Activated naive CD4-positive, alpha-beta T cell treated with anti-CD3 and anti-CD28 coated beads, Interleukin-2, amount 50 U/mL, for 16 hours (primary cell): ENCODE measurements around the gene ESPN.
"Not testable (repeated sequence)": the region's sequence is repeated elsewhere in the genome, so short reads cannot be mapped to it uniquely, and the experiment has no call there.

Experiments used
- DNase-seq: peaks from one replicate; pipeline ENCODE4 v3.0.0-alpha.2; 2020

Gene ESPN, protein sequence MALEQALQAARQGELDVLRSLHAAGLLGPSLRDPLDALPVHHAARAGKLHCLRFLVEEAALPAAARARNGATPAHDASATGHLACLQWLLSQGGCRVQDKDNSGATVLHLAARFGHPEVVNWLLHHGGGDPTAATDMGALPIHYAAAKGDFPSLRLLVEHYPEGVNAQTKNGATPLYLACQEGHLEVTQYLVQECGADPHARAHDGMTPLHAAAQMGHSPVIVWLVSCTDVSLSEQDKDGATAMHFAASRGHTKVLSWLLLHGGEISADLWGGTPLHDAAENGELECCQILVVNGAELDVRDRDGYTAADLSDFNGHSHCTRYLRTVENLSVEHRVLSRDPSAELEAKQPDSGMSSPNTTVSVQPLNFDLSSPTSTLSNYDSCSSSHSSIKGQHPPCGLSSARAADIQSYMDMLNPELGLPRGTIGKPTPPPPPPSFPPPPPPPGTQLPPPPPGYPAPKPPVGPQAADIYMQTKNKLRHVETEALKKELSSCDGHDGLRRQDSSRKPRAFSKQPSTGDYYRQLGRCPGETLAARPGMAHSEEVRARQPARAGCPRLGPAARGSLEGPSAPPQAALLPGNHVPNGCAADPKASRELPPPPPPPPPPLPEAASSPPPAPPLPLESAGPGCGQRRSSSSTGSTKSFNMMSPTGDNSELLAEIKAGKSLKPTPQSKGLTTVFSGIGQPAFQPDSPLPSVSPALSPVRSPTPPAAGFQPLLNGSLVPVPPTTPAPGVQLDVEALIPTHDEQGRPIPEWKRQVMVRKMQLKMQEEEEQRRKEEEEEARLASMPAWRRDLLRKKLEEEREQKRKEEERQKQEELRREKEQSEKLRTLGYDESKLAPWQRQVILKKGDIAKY

DNA sequence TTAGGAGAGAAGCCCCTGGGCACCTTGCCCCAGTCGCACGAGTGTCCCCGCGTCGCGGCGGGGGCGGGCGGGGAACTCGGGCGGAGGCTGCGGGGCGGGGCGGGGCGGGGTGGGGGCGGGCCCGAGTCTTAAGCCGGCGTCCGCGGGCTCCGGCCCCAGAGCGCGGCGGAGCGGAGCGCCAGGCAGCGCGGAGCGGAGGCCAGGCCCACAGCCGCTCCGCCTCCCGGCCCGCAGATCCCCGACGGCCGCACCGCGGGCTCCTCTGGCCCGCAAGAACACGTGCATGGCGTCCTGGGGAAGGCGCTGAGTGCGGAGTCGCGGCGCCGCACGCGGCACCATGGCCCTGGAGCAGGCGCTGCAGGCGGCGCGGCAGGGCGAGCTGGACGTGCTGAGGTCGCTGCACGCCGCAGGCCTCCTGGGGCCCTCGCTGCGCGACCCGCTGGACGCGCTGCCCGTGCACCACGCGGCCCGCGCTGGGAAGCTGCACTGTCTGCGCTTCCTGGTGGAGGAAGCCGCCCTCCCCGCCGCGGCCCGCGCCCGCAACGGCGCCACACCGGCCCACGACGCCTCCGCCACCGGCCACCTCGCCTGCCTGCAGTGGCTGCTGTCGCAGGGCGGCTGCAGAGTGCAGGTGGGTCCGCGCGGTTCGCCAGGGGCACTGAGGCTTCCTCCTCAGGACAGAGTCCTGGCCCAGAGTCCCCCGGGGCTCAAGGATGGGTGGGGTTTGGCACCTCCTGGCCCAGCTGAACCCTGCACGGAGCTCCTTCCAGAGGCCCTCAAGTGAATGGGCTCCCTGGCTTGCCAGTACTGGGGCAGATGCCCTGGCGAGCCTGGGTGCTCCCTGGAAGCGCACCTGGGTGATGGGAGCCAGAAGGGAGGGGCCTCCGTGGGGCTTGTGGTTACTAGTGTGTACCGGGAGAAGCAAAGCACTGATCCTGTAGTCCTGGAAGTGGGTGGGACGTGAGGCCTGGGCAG lies at the start of gene ESPN:
Gene ESPN, plus strand, starts transcription at position 158 of the 975 bp plus-strand sequence. Its CDS starts 180 bp downstream, at position 338.
- no peak for DNase-seq

DNA sequence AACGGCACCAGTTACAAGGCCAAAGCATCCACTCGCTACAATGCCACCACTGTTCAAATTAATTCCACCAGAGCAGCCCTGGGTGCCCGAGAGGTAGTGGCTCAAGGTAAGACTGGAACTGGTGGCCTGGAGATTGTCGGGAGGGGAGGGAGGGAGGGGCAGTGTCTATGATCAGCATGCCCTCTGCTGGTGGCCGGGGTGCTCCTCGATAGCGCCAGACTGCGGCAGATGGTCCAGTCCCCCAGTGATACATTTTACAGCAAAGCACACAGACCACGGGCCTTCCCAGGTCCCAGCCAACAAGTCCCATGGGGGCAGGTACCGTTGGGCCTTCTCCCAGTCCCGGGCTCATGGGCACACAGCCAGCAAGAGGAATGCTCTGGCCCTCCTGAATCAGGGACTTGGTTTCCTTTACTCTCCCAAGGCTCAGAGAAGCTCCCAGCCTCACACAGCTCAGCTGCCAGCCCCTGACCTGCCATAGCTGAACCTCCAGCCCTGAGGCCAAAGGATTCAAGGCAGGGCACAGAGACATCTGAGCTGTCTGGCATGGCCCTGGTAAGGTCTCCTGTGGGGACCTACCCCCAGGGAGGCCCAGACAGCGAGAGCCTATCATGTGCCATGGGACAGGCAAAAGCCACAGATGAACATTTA lies 46.4 kb upstream of the ESPN start:
- no peak for DNase-seq

DNA sequence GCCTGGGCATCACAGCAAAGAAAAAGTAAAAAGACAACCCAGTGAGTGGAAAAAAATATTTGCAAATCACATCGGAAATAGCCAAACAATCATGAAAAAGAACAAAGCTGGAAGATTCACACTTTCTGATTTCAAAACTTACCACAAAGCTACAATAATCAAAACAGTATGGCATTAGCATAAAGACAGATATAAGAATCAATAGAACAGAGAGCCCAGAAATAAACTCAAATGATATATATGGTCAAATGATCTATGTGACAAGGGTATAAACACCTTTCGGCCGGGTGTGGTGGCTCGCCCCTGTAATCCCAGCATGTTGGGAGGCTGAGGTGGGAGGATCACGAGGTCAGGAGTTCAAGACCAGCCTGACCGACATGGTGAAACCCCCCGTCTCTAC lies 44.5 kb upstream of the ESPN start:
- DNase-seq: no peak

DNA sequence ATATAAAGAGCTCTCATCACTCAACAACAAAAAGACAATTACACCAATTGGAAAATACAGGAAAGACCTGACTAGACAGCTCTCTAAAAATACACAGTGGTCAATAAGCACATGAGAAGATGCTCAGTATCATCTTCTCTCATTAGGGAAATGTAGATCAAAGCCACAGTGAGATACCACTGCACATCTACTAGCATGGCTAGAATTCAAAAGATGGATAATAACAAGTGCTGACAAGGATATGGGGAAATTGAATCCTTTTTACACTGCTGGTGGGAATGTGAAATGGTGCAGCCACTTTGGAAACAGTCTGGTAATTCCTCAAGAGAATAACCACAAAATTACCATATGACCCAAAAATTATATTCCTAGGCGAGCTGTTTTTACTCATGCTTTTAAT lies 40.4 kb upstream of the ESPN start:
- DNase-seq: no peak

DNA sequence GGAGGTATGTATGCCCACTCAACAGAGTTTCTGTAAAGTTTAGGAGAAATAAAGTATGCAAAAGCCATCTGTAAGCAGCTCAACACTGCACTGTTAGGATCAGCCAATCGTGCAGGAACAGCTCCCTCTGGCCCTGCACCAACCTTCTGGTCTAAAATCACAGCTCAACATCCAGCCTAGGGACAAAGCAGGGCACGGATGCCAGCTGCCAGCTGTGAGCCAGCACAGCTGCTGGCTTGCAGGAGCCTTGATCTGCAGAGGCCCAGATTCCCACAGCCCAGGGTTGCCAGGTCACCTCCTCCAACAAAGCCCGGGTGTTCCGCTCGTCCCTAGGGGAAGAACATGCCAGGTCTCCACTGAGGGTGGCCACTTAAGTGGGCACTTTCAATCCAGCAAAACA lies 39.6 kb upstream of the ESPN start:
- no peak for DNase-seq

DNA sequence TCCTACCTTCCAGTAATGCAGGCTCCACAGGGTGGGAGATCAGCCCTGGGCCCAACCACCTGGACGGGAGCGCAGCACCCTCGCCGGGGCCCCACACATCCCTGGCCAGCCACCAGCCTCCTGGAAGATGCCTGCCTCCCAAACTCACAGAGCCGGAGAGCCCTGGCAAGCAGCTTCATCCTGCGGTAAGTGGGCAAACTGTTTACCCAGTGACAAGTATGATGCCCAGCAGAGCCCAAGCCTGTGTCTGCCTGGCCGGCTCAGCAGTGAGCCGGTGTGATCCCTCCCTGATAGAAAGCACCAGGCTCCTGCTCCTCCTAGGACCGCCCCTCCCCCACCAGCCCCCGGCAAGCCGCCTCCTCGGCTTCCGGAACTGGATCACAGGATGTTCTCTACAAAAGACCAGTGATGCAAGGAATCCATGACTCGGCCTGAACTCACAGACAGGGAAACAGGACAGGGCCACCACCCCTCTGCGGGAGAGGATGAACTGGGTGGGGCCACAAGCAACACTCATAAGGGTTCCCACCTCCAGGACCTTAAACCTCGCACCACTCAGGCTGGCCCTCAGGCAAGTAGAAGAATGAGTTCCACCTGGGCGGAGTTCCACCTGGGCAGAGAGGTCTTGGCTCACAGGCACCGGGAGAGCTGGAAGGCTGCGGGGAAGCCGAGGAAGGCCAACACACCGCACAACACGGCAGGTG lies 38.9 kb upstream of the ESPN start:
- no peak for DNase-seq

DNA sequence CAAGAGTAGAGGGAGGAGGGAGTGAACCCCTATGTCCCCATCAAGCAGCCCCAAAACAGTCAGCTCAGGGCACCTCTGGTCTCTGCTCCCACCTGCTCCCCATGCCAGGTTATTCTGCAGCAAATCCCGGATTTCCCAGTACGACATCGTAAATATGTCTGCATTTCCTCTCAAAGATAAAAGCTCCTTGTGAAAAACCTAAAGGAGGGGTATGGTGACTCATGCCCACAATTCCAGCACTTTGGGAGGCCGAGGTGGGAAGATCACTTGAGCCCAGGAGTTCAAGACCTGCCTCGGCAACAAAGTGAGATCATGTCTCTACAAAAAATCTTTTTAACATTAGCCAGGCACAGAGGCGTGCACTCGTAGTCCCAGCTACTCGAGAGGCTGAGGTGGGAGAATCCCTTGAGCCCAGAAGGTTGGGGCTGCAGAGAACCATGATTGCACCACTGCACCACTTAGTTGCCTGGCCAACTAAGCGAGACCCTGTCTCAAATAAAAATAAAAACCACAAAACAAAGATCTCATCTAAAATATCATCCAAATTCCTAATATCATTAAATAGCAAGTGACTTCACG lies 38.1 kb upstream of the ESPN start:
- DNase-seq: no peak

DNA sequence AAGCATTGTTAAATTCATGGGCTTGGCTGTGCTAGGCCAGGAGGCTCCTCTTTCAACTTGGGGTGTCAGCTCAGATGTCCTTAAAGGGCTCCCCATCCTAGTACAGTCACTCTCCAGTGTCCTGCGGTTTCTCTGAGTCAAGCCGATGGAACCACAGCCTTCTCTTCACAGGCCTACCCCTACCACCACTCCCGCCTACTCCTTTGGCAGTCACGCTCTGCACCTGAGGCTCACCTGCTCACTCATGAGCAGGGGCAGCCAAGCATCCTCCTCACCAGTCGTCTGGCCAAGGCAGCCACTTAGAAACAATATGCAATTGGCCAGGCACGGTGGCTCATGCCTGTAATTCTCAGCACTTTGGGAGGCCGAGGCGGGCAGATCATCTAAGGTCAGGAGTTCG lies 34.6 kb upstream of the ESPN start:
- DNase-seq: no peak

DNA sequence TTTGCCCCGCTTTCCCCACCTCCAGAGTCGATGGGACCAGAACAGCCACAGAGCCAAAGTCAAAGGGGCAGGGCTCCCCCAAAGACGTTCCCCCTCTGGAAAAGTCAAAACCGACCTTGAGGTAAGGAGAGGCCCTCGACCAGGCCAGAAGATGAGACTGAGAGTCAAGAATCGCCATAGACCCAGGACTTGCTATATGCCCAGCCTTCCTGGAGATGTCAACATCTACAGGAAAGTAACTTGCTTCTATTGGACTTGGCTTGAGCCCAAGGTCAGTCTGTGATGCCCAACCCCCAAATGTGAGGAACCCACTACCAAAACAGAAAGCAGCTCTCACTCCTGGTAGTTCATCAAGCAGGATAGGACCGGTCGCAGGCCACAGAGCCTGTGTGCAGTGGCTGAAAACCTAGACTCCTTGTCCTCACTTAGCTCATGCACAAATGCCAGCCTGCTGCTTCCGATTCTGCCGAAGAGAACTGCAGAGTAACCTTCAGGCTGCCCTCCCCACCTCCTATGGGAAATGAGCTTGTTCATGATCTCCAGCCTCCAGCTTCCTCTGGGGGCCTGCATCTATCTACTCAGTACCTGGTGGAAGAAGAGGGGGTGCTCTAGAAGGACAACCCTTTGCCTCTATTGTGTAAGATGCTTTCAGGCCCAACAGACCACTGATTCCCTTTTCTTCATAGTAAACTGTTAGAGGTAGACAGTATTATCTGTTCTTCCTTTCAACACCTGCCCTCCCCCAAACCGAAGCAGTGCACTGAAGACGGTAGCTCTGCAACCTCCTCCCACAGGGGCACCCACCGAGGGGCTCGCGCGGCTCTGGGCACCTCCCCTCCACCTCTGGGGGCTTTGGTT lies 32.4 kb upstream of the ESPN start:
- no peak for DNase-seq

DNA sequence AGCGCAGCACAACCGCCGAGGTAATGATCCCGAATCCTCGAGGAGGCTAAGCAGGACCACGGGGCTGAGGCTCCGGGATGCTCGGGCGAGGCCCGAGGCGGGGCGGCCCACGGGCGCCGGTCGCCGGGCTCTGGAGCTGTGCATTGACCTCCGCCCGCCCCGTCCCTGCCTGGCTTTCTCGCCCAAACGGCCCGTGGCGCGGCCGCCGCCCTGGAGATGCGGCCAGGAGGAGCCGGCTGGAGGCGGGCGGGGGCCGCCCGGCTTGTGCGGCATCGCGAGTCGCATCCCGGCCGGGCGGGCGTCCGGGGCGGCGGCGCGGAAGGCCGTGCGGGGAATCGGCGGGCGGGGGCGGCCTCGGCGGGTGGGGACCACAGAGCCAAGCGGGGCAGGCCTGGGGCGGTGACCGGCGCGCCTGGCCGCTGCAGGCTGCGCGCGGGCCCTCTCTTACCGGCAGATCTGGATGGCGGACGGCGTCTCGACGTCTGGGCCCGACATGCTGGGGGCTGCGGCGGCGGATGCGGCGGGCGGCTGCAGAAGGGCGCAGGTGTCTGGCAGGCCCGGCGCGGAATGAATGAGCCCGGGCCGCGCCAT lies 31.7 kb upstream of the ESPN start:
- DNase-seq: no peak

DNA sequence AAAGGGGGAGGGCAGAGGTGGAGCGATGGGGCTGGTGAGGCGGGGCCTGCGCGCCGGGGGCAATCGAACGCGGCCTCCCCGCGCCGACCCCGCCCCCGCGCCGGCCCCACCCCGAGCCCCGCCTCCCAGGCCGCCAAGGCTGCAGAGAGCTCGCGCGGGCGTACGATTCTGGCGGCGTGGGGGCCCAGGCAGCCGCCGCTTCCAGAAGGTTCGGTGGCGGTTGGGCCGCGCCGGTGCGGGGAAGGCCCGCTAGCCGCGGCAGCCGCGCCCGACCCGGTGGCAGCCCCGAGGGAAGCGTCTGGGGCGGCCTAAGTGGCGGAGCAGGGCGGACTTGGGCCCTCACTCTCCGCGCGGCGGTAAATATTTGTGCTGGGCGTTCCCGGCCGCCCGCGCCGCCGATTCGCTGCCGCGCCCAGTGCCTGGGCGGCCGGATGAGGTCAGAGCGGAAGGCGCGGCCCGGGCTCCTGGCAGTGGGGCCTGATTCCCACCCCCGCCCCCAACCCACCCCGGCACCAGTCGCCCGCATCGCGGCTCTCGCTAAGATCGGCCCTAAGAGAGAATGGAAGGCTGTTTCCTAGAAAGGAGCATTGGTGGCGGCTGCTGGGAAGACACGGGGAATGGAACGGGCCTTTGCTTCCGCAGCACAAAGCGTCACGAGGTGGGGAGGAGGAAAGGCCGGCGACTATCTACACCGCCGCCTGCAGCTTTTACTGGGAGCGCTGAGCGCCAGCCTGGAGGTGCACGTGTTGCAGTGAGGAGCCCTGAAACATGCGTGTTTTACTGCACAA lies 31.0 kb upstream of the ESPN start, which contains the start of gene ACOT7:
Gene ACOT7, minus strand, starts transcription at position 368 of the 788 bp plus-strand sequence. CDS start 368 bp downstream, outside the sequence.
- DNase-seq: peak; percentile 92

DNA sequence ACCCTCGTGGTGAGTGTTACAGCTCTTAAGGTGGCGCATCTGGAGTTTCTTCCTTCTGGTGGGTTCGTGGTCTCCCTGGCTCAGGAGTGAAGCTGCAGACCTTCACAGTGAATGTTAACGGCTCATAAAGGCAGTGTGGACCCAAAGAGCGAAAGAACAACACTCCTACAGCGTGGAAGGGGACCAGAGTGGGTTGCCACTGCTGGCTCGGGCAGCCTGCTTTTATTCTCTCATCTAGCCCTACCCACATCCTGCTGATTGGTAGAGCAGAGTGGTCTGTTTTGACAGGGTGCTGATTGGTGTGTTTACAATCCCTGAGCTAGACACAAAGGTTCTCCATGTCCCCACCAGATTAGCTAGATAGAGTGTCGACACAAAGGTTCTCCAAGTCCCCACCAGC lies 29.4 kb upstream of the ESPN start:
- DNase-seq: not testable (repeated sequence)

DNA sequence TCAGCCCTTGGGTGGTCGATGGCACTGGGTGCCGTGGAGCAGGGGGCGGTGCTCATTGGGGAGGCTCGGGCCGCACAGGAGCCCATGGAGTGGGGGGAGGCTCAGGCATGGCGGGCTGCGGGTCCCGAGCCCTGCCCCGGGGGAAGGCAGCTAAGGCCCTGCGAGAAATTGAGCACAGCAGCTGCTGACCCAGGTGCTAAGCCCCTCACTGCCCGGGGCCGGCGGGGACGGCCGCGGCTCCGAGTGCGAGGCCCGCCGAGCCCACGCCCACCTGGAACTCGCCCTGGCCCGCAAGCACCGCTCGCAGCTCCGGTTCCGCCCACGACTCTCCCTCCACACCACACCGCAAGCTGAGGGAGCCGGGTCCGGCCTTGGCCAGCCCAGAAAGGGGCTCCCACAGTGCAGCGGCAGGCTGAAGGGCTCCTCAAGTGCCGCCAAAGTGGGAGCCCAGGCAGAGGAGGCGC lies 28.8 kb upstream of the ESPN start:
- DNase-seq: not testable (repeated sequence)

DNA sequence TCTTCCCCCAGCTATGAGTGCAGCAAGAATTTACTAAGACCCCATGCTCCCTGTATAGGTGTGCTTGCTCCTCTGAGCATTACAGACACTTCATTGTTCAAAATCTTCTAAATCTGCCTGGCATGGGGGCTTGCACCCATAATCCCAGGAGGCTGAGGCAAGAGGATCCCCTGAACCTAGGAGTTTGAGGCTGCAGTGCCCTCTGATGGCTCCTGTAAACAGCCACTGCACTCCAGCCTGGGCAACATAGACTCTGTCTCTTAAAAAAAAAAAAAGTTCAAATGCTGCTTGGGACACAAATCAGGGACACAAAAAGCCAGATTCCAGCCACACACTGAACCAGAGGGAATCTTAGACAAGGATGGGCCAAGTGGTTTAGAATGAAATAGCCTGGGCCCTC lies 27.6 kb upstream of the ESPN start:
- DNase-seq: no peak

DNA sequence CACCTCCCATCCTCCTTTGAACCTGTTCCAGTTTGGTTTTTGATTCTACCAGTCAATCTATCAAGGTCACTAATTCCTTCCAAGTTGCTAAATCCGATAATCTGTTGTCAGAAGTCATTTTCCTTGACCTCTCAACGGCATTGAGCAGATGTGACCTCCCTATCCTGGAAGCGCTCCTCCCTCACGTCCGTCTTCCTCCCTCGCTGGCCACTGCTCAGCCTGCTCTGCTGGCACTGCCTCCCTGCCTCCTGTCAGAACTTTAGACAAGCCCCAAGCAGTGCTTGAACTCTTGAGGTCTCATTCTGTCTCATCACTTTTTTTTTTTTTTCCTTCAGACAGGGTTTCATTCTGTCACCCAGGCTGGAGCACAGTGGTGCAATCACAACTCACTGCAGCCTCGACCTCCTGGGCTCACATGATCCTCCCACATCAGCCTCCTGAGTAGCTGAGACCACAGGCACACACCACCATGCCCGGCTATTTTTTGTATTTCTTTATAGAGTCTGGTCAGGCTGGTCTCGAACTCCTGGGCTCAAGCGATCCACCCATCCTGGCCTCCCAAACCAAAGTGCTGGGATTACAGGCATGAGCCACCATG lies 26.6 kb upstream of the ESPN start:
- DNase-seq: no peak

DNA sequence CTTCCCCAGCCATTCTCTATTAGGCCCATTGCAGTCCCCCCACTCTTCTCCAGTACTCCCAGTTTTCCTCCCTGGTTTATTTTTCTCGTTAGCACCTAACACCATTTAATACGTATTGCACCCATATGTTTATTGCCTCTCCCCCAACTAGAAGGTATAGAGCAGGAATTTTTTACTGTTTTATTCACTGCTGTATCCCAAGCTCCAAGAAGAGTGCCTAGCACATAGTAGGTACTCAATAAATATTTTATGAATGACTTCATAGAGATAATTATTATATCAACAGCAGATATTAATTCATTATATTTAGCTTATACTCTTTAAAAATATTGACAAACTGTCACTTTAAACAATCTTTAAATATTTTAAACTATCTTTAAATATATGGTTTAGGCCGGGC lies 25.3 kb upstream of the ESPN start:
- DNase-seq: no peak

DNA sequence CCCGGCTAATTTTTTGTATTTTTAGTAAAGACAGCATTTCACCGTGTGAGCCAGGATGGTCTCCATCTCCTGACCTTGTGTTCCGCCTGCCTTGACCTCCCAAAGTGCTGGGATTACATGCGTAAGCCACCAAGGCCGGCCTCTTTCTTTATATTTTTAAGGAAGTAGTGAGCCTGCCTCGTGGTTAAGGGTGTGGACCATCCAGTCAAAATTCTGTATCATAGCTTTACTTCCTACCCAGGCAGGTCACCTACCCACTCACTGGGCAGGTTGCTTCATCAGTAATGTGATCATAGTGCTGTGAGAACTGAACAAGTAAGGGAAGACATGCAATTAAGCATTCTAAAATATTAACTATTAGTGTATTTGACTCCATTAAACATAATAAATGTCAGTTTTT lies 22.9 kb upstream of the ESPN start:
- no peak for DNase-seq

DNA sequence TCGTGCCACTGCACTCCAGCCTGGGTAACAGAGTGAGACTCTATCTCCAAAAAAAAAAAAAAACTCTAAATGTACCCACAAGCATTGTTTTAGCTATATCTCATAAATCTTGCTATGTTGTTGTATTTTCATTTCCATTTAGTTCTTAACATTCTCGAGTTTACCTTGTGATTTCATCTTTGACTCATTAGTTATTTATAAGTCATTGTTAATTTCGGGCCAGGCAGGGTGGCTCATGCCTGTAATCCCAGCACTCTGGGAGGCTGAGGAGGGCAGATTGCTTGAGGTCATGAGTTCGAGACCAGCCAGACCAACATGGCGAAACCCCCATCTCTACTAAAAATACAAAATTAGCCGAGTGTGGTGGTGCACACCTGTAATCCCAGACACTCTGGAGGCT lies 16.6 kb upstream of the ESPN start:
- DNase-seq: no peak
